HUDEP-2 (cell line): ENCODE measurements around the gene AKR1B15.
"Not testable (repeated sequence)": the region's sequence is repeated elsewhere in the genome, so short reads cannot be mapped to it uniquely, and the experiment has no call there.

Source experiments
- DNase-seq, 76 experiments: peaks; one replicate each; lab custom pipeline; 2025; ENCODE audit not compliant: unreplicated experiment in 76 of 76; lab: John Stamatoyannopoulos, UW

AKR1B15 gene

GRCh38 chr7:134558370-134558769 is 9.5 kb downstream of the AKR1B15 start:
- no peak for DNase-seq

- not testable (repeated sequence) for DNase-seq
Measured at GRCh38 chr7:134561616-134562015, 12.7 kb downstream of the AKR1B15 start.

GRCh38 chr7:134562136-134562535 is 13.2 kb downstream of the AKR1B15 start:
- no peak for DNase-seq

- not testable (repeated sequence) for DNase-seq
Measured at GRCh38 chr7:134563398-134563749, 14.5 kb downstream of the AKR1B15 start.

GRCh38 chr7:134565643-134566136 is 16.8 kb downstream of the AKR1B15 start:
- no peak for DNase-seq

GRCh38 chr7:134567368-134567767 is 18.5 kb downstream of the AKR1B15 start:
- DNase-seq, result no peak

GRCh38 chr7:134569962-134570361 is 21.1 kb downstream of the AKR1B15 start:
- not testable (repeated sequence) for DNase-seq

GRCh38 chr7:134571101-134571500 is 22.2 kb downstream of the AKR1B15 start:
- no peak for DNase-seq

- no peak for DNase-seq
Measured at GRCh38 chr7:134571746-134572461, 23.0 kb downstream of the AKR1B15 start.

GRCh38 chr7:134574322-134574721 is 25.4 kb downstream of the AKR1B15 start:
- DNase-seq, result no peak

- no peak for DNase-seq
Measured at GRCh38 chr7:134584290-134584689, 35.4 kb downstream of the AKR1B15 start.

- DNase-seq, result no peak
Measured at GRCh38 chr7:134585897-134586296, 37.0 kb downstream of the AKR1B15 start.

GRCh38 chr7:134587750-134588149 is 38.8 kb downstream of the AKR1B15 start:
- no peak for DNase-seq

GRCh38 chr7:134589491-134589941 is 40.6 kb downstream of the AKR1B15 start:
- DNase-seq, result peak in 3 of 76 experiments; percentile 5 to 16 (median 11)

- DNase-seq, result peak in 75 of 76 experiments; percentile 12 to 92 (median 68)
Measured at GRCh38 chr7:134593530-134594392, 44.9 kb downstream of the AKR1B15 start.

- no peak for DNase-seq
Measured at GRCh38 chr7:134594877-134595276, 46.0 kb downstream of the AKR1B15 start.

- no peak for DNase-seq
Measured at GRCh38 chr7:134599371-134599770, 50.5 kb downstream of the AKR1B15 start.

- DNase-seq, result no peak
Measured at GRCh38 chr7:134601459-134601858, 52.5 kb downstream of the AKR1B15 start.

- no peak for DNase-seq
Measured at GRCh38 chr7:134602881-134603451, 54.1 kb downstream of the AKR1B15 start.

GRCh38 chr7:134605978-134606923 is 57.3 kb downstream of the AKR1B15 start:
- peak in 43 of 76 experiments; percentile 1 to 53 (median 21) for DNase-seq
